GM19324 (cell line): Measurements from ENCODE around the gene NAV2.
A peak's percentile ranks its signal among the peaks of the same experiment; 100 is the strongest.

ENCODE experiments used
- ATAC-seq: cut with Tn5 transposase; IDR thresholded peaks from one replicate; pipeline ENCODE4 v1.9.1; 2021; ENCODE audit warnings: mild to moderate bottlenecking, moderate library complexity; ENCODE audit not compliant: unreplicated experiment, low FRiP score

Gene NAV2

DNA sequence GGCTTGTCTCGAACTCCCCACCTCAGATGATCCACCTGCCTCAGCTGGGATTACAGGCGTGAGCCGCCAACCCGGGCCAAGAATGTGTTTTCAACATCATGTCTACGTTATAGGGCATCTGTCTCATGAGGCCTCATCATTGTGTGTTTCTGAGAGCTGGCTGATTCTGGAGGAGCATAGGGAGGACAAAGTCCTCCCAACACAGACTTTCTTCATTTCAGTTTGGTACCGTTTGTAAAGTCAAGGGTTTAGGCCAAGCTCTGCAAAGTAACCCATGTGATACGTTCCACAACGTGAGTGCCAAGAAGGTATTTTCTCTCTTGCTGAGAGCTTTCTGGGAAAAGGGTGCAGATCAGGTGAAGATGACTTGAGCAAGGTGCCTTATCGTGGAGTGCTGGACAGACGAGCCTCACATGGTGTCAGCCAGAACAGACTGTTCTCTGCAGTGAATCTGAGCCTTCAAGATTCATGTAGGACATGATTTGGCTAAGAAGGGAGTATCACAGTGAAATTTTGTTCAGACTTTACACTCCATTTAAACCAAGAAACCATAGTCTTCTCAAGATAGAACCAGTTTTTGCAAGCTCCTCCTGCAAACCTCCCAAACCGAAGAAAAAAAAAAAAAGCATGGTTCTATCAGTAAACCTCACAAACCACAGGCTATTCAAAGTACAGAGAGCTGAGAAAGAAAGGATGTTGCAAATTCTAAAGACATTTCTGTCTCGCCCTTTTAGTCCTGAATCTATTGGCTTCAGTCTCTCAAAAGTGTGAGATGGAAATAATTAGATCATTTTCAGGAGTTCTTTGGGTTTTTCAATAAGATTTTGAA lies 376.0 kb downstream of the NAV2 start:
- ATAC-seq, result no peak

DNA sequence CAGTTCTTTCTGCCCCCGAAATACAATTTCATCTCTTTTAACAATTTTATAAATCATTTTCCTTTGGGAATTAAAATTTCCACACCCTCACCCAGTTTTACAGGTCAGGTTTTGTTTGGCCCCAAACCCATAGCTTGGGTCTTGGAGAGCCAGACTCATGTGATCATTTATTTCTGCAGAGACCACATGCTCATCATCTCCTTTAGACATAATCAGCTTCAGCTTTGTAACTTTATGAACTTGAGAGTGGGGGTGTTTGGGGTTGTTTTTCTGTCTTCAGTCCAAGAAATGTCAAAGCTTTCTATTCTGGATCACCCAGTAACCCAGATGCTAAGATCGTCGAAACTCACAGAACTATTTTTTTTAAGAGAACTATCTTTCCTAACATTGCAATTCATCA lies 376.7 kb downstream of the NAV2 start:
- ATAC-seq, result no peak

- no peak for ATAC-seq
Measured at GRCh38 chr11:20089796-20090653, 377.4 kb downstream of the NAV2 start.

- no peak for ATAC-seq
Measured at GRCh38 chr11:20090654-20091374, 378.2 kb downstream of the NAV2 start.

DNA sequence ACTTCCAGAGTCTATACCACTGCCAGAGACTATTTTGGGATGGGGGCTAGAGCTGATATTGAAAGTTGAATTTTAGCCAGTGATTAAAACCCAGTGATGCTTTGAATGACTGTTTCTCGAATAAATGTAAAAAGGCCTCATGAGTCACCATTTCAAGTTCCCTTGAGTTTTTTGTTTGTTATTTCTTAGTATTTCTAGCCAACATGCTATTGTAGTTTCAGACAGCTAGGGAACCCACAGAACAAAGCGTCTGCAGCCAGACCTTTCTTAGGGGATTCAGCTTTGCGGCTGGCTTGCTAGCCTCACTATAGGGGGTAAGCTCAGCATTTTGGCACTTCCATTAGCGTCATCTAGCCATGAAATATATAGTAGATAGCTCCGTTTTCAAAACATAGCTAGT lies 381.1 kb downstream of the NAV2 start:
- ATAC-seq, result no peak

GRCh38 chr11:20095189-20095588 lies 382.6 kb downstream of the NAV2 start:
- no peak for ATAC-seq

DNA sequence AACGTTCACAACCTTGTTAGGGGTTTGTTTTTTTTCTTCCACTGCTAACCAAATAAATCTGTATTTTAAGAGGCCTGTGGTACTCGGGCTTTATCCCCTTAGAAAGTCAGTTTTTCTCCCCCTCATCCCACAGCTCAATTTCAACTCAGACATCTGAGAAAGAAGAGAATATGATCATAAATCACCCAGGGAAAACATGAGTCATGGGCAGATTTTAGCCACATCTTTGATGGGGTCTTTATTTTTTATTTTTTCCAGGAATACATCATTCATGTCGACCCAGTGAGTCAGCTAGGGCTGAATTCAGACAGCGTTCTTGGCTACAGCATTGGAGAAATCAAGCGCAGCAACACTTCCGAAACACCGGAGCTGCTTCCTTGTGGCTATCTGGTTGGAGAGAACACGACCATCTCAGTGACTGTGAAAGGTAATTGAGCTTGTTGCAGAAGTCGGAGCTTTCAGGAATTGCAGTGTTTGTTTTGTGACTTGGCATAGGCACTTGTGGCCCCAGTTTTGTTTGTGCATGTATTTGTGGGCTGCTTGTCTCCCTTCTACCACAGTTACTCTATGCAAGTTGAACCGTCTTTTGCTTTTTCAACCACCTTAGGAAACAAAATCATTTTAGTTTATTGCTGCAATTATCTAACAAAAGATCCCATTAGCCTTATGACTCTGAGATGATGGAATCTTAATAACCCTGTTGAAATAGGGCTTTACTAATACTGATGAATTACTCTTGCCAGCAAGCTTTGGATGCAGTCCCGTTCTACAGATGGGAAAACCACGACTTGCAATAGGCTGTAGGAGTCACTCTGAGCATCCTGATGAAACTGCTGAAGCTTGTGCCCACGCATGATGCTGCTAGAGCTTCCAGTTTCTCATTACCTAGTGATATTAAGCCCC lies 384.9 kb downstream of the NAV2 start:
- ATAC-seq, result no peak

- no peak for ATAC-seq
Measured at GRCh38 chr11:20099527-20099926, 386.9 kb downstream of the NAV2 start.

- ATAC-seq, result no peak
Measured at GRCh38 chr11:20102397-20102796, 389.8 kb downstream of the NAV2 start.

DNA sequence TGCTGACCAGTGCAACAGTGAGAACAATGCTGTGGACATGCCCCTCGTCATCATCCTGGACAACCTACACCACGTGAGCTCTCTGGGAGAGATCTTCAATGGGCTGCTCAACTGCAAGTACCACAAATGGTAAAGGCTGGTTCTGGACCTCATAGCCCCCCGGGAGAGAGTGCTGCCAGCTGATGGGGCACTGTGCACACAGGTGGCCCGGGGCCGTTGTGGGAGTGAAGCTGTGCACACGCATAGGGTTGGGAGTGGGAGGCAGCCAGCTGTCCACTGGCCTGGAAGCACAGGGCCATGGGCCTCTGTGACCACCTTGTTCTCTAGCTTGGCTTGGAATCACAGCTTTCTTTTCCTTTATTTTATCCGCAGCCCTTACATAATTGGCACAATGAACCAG lies 390.6 kb downstream of the NAV2 start:
- no peak for ATAC-seq

DNA sequence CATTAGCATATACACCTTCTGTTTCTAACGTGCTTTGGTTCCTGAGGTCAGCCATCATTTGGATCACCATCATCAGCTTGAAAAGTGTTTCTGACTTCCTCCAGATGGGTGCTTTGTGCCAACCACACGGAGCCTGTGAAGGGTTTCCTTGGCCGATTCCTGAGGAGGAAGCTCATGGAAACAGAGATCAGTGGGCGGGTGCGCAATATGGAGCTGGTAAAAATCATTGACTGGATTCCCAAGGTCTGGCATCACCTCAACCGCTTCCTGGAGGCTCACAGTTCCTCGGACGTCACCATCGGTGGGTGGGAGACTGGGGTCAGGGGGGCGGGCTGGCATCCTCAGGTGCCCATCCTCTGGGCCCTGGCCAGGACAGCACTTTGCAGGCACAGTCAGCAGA lies 392.8 kb downstream of the NAV2 start:
- no peak for ATAC-seq

GRCh38 chr11:20109731-20110445 lies 397.3 kb downstream of the NAV2 start:
- ATAC-seq, result no peak

DNA sequence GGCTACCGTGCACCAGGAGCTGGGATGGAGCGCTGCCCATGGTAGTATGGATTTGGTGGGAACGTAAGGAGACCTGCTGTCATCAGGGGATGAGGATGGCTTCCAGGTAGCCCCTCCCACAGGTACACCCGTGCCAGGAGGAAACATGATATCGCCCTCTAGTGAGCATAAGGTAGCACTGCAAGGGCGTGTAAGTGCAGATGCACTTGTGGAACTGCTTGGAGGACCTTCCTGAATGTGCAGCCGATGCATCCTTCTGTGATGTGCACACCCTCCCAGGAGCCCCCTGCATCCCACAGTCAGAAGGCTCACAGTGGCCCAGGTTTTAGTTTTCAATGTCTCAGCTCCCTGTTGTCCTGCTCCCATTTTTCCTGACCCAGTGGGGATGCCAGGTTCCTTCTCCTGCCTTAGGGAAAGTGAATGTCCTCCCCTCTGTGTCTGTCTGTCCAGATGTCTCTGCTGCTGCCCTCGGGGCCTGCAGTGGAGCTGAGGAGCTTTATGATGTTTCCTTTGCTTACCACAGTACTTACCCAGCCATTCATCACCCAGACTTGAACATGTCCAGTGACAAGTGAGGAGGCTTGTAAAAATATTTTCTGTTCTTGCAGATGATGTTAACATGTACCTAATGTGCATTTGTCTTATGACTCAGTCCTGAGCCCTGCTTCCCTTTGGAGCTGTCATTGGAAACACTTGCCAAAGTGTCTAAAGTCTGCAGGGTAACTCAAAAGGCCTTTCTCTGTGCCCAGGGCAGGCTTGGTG lies 398.5 kb downstream of the NAV2 start:
- ATAC-seq, result peak; percentile 75

- ATAC-seq, result no peak
Measured at GRCh38 chr11:20111871-20112270, 399.2 kb downstream of the NAV2 start.

DNA sequence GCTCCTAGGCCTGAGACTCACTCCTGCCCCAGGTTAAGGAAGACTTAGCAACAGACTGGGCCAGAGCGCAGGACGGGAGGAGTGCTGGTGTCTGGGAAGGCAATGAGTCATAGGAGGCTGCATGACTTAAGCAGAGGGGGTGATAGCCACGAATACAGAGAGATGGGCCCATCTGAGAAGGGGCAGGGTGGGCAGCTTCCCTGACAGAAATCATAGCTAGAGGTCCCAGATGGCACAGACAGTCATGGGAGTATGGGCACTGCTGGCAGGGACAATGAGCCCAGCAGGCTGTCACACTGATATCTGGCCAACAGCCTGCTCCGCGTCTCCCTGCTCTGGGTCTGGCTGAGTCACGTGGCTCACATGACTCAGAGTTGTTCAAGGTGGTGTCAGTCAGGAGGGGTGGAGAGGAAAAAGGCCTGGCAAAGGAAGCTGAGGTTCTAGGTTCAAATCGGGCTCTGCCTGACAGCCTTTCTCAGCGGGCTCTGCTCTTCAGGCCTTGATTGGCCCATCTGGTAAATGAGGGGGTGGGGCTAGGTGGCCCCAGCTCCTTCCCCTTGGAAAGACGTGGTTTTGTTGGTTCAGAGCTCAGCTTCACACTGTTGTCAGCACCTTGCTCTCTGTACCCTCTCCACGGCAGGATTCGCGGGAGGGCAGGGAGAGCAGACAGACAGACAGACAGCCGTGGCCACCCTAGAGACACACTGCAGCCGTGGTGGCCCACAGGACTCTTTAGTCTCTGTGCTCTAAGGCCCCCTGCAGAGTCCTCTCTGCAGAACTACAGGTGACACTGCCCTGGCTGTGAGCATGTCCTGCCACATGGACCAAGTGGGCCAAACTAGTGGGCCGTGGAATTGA lies 399.9 kb downstream of the NAV2 start:
- ATAC-seq, result no peak

- no peak for ATAC-seq
Measured at GRCh38 chr11:20113149-20113438, 400.5 kb downstream of the NAV2 start.

DNA sequence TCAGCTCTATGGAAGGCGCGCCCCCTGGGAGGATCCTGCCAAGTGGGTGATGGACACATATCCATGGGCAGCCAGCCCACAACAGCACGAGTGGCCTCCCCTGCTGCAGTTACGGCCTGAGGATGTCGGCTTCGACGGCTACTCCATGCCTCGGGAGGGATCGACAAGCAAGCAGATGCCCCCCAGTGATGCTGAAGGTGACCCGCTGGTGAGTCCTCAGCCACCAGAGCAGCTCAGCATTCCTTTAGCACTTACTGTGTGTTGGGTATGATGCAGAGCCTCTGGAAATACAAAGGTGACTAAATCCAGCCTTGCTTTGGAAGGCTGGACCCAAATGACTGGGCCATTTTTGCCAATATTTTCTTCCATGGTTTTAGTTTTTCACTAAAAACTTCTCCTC lies 402.0 kb downstream of the NAV2 start:
- no peak for ATAC-seq

DNA sequence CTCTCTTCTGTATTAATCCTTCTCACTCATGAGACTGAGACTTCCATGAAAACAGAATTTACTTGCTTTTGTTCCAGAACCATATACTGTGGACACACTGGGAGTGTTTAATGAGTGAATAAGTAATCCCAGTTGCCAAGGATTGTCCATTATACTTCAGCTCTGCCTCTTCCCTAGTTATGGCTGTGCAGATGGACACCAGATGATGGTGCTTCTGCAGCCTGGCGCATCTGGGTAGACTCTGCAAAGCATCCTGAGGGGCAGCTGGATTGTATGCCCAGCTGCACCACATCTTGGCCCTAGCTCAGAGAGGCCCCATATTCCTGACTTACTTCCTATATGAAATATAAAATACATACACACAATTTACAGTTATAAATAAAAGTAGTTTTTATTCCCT lies 404.2 kb downstream of the NAV2 start:
- no peak for ATAC-seq
